NCI-H2196 (cell line): Measurements from ENCODE around the gene UCKL1.

Experiments
- DNase-seq: peaks from one replicate; lab custom pipeline; 2025; ENCODE audit not compliant: unreplicated experiment; lab: John Stamatoyannopoulos, UW

The UCKL1 gene

GRCh38 chr20:63959699-63960075 lies 3.5 kb upstream of the UCKL1 start:
- DNase-seq, result no peak

- no peak for DNase-seq
Measured at GRCh38 chr20:63958964-63959698, 2.9 kb upstream of the UCKL1 start.

- DNase-seq, result no peak
Measured at GRCh38 chr20:63958471-63958870, 2.3 kb upstream of the UCKL1 start.

DNA sequence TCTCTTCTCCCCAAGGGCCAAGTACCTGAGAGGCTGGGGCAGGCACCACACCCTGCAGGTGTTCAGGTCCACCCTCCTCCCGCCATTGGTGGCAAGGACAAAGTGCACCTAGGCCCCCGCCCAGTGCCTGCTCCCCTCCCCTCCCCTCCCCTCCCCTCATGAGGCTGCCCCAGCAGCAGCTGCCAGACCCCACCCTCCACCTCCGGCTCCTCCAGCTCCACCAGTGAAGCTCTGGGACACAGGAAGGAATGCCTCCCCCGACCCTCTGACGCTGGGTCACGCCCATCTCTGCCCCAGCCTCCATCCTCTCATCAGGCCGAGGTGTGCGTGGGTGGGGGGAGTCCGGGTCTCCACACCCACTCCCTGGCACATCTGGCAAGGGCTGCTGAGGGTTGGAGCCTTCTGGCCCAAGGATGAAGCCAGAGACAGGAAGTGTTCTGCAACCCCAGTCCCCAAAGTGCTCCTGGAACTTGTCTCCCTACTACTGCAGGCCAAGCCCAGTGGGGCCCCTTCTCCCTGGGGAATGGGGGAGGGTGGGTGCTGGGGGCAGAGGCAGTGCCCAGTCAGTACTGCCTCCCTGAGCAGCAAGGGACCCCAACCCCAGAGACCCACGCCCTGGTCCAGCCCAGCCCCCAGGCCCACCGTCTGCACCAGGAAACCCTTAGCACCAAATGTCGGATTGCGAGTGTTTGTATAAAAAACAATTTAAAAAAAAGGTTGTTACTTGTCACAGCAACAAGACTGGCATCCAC lies 1.6 kb upstream of the UCKL1 start:
- peak; percentile 77 for DNase-seq

DNA sequence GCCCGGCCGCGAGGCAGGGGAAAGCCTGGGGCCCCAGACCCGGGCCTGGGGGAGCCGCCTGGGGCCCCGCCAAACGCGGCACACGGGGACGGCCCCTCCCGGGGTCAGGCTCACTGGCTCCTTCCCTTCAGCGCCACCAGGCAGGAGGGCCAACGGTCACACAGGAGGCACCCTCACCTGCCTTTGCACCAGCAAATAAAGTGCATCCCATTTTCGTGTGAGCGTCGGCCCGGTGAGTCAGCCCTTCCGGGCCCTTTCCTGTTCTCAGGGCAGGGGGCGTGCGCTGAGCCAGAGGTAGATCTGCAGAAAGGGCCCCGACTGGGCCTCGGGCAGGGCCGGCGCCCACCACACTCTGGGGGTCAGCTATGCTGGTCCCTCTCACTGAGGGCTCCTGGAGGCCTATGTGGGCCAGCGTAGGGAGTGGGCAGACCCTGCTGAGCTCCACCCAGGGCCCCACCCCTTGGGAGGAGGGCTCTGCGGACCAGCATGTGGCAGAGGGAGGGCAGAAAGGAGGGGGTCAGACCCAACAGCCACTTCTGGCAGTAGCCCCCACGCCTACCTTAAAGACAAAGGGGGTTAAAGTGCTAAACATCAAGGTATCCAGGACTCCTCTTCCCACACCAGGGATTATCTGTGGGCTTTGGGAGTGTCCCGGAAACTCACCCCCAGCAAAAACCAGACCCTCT lies 931 bp upstream of the UCKL1 start:
- peak; percentile 84 for DNase-seq

DNA sequence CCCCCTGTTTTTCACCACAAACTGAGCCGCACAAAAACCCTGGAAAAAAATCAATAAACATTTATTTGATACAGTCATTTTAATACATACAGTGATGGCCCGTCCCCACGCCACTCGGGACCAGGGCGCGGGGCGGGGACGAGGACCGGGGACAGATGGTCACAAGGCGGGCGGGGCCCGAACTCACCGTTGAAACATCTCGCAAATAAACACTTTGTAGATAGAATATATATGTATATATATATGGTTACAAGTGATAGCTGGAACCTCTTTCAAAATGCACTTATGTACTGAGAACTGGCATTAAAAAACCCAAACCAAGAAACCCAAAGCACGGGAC lies 418 bp upstream of the UCKL1 start:
- no peak for DNase-seq

GRCh38 chr20:63955281-63955826 lies 862 bp downstream of the UCKL1 start:
- DNase-seq, result no peak

DNA sequence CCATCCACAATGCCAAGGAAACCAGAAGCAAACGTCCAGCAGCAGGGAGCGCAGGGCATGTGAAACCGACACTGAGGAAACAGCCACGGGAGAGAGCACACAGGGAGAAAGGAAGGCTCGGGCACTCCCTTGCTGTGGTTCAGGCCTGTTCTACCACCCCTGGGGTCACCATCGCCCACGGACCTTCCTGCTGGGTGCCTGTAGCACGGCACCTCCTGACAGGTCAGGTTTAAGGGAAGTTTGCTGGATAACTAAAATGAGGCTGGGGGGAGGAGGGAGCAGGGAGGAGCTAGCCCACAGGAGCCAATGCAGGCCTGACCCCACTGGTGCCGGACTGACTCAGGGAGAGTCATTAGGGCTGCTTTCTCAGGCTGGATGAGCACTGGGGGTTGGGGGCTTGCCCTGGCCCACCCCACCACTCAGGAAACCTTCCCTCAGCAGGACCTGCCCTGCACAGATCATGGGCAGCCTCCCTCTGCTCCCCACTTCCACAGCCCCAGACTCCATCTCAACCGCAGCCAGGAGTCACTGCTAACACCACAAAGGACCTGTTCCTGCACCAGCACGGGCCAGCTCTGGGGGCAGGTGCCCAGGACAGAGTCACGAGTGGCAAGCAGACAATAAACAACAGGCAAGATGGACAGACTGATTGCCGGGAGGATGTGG lies 2.3 kb downstream of the UCKL1 start:
- DNase-seq, result no peak

DNA sequence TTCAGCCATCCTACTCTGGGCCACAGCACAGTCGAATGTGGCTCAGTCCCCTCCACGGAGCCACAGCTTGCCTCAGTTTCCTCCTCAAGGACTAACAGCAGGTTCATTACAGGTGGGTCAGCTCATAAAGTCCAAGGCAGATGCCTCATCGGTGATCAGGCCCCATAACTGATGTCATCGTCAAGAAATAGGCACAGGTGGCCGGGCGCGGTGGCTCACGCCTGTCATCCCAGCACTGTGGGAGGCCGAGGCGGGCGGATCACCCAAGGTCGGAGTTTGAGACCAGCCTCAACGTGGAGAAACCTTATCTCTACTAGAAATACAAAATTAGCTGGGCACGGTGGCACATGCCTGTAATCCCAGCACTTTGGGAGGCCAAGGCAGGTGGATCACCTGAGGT lies 3.4 kb downstream of the UCKL1 start:
- no peak for DNase-seq

GRCh38 chr20:63952210-63952535 lies 4.0 kb downstream of the UCKL1 start:
- no peak for DNase-seq

- DNase-seq, result no peak
Measured at GRCh38 chr20:63951398-63952209, 4.6 kb downstream of the UCKL1 start.

DNA sequence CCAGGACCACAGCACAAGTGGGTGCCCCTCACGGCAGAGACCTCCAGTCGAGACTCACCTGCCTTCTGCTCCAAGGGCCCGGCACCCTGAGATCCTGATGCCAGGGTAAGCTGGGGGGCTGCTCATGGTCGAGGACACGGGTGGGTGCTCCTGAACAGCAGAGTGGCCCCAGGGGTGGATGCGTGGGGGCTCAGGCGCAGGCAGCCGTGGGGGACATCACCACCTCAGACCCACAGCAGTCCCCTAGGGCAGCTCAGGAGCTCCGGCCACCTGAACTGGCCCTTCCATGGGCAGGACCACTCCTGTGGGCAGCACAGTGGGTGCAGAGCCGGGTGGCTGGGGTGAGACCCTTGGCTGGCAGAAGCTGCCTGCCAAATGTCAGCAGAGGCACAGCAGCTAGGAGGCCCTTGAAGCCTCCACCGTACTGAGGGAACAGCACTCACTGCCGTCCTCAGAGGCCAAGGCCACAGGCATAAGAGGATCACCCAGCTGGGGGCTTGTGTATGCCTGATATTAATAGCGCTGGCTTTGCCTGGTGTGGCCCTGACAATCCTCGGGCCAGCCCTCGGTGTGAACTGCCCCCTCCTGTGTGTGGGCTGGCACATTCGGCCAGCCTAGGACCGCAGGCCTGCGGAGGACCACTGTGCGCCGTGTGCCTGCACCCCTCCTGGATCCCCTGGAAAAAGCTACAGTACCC lies 5.4 kb downstream of the UCKL1 start:
- DNase-seq, result no peak

DNA sequence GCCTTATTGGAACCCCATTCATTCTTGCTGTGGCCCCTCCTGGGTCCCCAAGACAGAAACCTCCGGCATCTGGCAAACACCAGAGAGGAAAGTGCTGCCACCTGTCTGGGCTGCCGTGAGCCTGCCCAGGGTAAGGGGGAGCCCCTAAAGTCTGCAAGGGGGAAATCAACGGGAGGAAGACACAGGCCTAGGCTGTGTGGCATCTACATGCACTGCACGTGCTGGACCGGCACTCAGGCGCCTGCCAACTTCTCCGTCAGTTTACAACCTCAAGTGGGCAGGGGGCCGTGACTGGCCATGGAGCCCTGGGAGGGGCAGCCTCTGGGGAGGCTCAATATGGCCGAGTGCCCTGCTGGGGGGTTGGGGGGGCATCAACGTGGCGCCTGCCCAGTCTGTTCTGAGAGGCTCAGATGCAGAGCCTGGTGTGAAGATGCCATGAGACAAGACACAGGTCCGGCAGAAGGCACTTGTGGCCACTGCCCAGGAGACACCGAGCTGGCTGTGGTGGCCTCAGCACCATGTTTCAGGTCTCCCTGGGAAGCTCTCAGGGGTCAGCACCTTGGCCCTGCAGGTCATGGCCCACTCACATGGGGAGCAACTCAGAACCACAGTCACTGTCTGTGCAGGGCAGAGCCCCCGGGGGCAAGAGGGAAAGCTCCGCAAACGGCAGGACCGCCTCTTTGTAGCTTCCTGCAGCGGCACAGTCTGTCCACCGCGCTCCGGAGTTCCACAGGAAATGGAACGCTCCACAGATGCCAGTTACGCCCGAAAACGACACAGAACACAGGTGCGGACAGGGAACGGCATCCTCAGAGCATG lies 8.4 kb downstream of the UCKL1 start:
- DNase-seq, result no peak

- no peak for DNase-seq
Measured at GRCh38 chr20:63946986-63947637, 9.1 kb downstream of the UCKL1 start.

DNA sequence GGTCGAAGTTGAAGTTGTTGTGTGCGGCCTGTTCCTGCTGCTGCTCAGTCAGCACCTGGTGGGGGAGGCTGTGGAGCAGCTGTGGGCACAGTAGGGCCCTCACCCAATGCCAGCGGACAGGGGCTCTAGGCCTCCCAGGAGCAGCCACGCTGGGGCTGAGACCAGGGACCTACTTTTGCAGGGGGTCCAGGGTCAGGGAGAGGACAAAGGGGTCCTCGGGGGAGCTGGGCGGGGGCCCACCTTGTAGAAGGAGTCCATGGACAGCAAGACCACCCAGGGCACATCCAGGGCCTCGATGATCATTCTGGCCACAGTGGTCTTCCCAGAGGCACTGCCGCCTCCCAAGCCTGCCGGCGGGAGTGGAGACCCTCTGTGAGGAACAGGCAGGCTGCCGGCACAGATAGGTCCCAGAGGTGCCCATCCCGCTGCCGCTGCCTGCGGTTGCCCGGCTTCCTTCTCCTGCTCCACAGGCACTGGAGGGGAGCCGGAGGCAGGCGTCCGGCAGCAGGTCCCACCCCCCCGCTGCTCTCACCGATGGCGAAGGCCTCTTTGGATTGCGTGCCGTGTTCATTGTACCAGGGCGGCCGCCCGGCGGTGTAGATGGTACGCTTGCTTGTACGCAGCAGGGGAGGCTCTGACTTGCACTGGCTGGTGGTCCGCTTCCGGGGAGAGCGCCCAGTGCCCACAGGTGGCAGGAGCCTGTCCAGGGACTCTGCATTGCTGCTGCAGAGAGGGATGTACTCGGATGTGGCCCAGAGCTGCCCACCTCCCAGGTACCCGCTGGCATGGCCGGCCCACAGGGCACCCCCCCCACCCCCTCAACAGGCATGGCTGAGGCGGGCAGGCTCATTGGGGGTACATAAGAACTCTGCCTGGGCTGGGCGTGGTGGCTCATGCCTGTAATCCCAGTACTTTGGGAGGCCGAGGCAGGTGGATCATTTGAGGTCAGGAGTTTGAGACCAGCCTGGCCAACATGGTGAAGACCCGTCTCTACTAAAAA lies 10.0 kb downstream of the UCKL1 start:
- no peak for DNase-seq

DNA sequence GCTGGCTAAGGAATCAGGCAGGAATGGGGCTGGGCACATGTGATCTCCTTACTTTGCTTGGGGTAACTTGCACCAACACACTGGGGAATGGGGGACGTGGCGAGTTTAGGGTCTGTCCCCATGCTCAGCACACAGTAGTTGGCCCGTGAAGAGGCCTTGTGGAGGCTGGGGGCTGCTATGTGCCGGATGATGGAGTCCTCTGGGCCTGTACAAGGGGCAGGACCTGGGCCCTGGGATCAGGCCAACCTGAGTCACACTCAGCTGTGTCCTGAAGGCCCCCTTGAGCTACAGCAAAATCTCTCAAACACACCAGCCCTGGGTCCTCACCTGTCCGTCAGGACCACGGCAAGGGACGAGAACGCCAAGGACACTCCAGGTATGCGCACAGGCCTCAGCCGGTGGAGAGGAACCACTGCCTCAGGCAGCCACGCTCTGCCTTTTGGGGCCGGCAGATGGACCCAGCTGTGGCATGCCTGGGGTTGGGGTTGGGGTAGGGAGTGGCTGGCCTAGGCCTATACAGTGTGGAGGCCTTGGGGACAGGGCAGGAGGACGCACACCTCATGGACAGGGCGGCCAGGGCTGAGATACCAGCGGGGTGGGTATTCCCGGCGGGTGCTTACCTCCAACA lies 11.1 kb downstream of the UCKL1 start:
- DNase-seq, result no peak
